HG02981 (cell line): ENCODE results near the gene GRM4.

Source experiments
- ATAC-seq: cut with Tn5 transposase; IDR thresholded peaks from one replicate; pipeline ENCODE4 v1.9.1; 2021; ENCODE audit warnings: mild to moderate bottlenecking, moderate library complexity; ENCODE audit not compliant: unreplicated experiment

Gene GRM4

DNA sequence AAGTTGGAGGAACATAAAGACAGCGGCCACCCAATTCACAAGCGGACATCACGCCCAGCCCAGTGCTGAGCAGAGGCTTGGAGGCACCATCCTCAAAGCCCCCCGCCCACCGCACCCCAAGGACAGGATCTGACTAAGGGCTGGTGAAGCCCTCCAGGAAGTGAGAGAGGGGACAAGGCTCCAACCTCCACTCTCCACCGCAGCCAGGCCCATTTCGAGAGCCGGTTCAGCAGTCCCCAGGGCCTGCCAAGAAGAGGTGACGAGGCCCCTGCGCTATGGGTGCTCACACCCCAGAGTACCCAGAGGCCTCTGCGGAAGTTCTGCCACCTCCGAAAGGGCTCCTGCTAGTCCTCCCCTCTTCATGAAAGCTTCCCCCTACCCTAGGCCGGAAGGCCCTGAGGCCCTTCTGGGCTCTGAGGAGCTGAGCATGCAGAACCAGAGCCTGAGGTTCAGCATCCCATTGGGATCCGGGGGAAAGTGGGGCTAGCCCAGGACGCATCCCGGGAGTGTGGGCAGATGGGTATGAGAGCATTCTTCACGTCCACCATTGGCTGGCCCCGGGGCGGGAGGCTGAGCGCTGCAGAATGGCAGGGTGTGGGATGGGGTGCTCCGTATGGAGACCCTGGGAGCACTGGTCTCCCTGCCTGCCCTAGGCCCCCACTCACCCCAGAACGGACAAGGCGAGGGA lies 2.5 kb downstream of the GRM4 start:
- no peak for ATAC-seq

DNA sequence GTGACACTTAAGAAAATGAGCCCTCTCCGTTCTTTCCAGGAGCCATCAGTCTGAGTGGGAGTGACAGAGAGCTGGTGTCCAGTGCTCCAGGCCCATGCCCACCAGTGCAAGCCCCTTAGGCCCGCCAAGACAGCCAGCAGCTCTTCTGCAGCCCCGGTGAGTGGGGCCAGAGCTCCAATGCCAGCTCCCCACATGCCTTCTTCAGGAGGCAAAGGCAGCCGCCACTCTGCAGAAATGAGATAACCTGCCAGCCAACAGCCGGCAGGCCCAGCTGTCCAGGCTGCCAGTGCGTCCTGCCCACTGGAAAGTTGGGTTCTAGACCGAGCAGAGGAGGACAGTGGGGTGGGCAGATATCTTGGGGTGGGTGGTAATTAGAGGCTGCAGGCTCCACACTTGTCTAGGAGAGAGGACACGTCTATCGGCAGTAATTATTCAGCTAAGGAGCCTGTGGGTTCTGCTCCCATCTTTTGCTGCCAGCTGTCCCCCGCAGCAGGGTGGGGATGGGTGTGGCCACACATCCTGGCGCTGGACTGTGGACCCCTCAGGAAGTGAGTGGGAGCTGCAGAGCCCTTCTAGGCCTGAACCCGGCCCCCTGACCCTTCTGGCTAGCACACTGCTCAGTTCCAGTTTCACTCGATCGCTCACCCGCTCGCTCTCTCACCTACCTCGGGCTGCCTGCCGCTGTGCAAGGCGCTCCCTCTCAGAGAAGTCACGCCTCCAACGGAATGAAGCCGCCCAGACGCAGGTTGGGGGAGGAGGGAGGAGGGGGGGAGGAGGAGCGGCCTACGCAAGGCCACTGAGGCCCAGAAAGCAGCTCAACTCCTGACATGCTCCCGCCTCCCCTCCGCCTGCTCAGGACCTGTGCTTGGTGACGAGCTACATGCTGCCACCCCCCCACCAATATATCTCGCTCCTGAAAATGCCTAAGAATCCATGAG lies 3.6 kb downstream of the GRM4 start:
- ATAC-seq = no peak

DNA sequence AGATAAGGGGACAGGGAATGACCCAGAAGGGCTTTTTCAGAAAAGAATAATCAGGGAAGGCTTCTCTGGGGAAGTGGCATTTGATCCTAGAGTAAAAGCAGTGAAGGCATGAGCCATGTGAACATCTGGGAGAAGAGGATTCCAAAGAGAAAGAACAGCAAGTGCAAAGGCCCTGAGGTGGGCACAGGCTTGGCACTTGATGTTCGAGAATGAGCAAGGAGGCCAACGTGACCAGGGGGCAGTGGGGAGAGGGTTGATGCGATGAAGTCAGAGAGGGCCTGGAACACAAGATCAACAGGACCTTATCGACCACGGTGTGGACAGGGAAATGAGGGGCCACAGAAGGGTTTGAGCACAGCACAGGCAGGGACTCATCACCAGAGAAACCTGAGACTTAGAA lies 5.8 kb downstream of the GRM4 start:
- no peak for ATAC-seq

DNA sequence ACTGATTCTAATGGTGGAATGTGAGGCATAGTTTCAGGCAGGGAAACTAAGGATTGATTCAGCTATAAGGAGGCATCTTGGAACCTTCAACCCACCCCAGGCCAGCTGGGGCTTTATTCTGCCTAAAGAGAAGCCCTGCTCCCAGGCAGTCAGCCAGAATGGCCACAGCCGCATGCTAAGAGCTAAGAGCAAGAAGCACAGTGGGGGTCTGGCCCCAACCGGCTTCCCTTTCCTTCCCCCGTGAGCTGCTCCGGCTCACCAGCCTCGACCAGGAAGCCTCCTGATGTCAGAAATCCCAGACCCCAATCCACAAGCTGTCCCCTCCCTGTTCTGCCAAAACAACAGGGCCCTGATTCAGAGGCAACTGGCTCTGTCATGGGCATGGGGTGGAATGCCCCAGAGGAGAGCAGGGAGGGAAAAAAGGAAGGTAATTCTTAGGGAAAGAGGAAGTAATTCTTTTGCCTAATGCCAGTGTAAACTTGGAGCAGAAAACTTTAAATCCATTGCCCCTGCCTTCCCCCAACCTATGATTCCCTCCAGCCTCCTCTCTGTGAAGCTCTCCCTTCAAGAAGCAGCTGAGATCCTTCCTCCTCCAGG lies 6.9 kb downstream of the GRM4 start:
- ATAC-seq = no peak

DNA sequence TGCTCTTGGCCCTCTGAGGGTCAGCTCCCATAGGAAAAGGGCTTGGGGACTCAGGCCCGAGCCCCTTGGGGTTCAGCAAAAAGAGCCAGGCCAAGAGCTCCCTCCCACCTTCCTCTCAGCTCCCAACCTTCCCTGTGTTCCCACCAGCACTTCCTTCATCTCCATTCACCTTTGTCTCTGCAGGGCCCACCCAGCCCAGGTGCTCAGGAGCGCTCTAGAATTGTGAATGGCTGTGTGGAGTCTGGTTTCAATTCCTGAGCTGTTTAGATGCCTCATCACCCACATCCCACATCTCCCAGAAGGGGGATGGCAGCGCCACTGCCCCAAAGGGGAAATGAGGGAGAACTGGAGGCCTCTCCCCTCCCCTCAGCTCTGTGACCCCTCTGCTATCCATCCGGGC lies 7.7 kb downstream of the GRM4 start:
- no peak for ATAC-seq

DNA sequence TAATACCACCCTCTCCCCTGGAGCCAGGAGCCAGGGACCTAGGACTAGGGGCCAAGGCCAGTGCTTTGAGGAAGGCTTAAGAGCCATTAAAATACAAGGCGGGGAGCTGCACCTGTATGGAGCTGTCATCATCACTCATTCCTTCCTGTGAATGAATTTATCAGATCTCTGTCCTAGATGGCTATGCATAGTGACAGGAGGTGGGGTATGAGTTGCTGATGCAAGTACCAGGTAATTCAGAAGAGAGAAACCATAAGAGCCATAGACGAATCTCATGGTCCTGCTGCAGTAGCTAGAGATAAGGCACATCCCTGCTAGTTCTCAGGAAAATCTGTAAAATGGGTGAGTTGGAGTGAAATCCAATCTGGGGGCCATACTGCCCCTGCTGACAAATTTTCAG lies 10.3 kb downstream of the GRM4 start:
- ATAC-seq = no peak

DNA sequence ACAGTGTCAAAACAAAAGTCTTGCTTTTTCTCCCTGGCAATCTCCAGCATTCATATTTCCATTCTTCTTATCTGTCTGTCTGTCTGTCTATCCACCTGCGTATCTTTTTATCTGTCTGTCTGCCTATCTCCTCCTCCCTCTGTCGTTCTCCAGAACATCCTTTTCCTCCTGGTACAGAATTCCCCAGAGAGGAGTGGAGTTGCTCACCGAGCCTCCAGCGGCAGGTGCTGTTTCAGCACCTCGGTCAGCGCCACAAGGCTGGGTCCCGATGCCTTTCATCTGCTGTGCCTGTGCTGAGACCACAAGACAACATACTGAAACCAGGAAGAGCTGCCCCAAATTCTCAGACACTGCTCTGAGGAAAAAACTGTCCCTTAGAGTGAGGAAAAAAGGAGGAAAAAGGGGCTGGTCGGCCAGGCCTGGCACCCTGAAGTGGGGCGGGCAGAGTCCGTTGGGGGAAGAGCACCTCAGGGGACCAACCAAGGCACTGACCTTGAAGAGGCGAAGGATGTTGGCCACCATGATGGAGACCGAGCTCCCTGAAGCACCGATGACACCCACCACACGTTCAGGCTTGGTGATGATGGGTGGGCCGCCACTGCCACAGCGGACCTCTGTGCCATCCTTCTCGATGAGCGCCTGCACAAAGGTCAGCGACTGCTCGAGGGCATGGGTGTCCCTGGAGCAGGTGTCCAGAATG lies 13.3 kb downstream of the GRM4 start:
- ATAC-seq = no peak

DNA sequence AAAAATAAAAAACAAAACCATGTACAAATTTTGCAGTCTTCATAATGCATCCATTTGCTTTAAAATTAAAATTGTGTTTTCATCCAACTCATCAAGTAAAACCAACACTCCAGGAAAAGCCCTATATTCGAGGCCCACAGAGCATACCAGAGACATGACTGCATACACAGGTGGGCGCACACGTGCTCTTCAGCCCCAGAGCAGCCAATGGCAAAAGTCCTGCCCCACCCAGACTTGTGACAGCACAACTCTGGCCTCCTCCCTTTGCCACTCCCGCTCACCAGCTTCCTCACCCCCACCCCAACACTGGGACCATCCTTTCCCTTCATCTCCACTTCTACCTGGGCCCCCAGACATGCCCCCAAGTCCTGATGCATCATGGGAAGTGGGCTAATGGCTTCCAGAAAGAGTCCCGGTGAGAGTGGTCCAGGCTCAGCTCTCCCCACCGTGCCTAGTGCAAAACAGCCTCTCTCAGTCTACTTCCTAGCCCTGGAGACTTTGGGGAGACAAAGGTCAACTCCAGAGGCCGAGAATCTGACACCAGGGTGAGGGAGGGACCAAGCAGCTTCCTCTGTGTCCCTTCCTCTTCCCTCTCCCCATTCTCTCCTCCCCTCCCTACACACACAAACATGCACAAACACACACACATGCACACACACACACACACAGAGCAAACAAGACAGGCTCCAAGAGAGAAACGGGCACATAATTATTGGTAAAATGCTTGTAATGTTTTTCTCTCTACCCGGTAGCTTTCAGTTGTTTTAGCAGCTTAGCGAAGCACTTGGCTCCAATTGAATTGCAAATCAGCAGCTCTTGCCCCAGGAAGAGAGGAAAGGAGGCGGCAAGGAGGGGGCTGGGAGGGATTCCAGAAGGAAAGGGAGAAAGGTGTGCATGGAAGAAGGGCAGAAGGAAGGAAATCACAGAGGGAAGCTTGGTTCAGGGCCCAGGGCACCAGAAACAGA lies 14.3 kb downstream of the GRM4 start:
- no peak for ATAC-seq

DNA sequence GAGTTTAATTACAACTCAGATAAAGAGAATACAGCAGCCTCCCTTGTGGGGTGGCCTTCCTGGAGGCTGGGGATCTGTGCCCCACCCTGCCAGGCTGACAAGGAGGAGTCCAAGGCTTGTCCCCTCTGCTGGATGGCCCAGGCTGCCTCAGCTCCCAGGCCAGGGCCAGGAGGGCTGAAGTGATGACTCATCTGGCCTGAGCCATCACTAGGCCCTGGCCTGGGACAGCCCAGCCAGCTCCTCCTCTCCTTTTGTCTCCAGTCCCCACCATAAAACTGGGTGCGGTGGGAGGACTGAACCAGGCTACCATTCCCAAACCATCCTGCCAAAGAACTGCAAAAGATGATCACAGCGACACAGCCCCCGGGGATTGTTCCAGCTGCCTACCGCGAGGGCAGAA lies 15.0 kb downstream of the GRM4 start:
- ATAC-seq = no peak

DNA sequence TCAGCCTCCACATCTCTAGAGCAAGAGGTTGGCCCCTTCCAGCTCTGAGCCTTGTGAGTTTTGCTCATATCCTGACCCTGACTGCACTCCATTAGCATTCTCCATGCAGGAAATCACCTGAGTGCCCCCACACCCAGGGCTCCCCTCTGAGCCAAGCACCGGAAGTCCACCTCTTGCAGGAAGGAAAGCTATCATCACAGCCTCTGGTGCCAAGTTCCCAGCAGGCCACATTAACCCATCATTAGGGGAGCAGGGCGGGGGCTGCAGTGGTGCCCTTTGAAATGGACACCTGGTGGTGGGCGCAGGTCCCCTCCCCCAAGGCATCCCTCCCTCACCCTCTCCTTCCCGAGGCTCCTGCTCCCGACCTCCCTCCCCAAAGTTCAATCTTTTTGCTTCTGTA lies 16.1 kb downstream of the GRM4 start:
- no peak for ATAC-seq

DNA sequence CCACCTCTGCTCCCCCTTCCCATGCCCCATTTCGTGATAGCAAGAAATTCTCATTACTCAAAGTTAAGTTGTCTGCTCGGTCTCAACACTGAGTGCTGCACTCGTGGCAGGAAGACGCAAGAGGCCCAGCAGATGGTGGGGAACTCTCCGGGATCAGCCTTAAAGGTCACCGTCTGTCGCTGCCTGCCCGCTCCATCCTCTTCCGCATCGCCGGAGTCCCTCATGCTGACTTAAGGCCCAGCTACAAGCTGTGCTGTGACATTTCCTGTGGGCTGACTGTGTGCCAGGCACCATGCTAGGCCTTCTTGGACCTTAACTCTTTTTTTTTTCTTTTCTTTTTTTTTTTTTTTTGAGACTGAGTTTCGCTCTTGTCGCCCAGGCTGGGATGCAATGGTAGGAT lies 17.8 kb downstream of the GRM4 start:
- no peak for ATAC-seq

DNA sequence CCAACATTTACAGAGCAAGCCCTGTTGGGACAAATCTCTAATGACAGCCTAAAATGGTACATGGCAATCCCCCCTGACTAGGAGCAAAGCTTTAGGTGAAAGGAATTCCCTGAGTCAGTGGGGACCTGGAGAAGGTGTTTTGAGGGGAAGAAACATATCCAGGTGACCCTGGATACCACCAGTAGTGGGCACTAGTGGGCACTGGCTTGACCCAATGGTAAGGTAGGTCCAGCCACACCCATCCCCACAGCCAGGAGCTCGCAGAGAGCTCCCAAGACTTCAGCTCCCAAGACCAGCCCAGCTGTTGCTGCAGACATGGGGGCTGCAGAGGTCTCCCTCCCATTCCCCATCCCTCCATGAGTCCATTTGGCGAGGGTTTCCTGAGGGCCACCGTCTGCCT lies 19.5 kb downstream of the GRM4 start:
- ATAC-seq = no peak

DNA sequence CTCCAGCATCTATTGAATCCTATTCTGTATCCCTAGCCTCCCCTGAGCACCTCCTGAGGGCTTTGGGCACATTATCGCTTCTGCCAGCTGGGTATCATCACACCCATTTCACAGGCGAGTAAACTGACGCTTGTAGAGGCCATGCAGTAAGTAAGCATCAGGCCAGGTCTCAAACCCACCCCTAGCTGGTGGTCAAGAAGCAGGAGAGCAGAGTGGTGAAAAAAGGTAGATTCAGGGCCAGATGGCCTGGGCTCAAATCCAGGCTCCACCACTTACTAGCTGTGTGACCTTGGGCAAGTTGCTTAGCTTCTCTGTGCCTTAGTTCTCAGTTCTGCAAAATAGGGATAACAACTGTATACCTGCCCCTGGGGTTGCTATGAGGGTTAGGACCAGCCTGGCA lies 19.9 kb downstream of the GRM4 start:
- no peak for ATAC-seq

DNA sequence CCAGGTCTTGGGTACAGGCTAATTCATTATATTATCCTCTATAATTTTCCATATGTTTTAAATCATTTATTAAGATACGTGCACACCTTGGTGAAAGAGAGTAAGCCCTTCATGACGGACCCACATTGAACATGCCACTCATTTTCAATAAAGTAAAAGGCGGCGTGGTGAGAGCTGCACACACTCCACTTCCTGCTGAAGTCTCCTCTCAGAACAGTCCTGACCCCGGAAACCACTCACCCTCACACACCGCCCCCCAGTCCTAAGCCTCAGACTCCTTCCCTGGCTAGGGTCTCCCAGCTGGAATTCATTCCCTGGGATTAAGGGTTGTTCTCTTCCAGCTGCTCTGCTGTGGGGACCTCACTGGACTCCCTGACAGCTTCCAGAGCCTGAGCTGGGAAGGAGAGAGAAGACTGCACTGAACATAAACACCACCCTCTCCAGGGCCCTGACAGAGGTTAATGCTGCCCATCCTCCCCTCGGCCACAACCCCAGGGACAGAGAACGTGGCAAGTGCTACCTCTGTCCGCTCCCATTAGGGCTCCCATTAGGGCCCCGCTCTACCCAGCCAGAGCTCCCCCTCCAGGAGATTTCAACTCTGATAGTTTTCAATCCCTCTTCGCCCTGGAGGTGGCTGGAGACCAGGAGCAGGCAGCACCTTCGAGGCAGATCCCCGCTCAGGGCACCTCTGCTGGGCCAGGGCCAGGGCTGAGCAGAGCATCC lies 24.8 kb downstream of the GRM4 start:
- ATAC-seq = no peak

DNA sequence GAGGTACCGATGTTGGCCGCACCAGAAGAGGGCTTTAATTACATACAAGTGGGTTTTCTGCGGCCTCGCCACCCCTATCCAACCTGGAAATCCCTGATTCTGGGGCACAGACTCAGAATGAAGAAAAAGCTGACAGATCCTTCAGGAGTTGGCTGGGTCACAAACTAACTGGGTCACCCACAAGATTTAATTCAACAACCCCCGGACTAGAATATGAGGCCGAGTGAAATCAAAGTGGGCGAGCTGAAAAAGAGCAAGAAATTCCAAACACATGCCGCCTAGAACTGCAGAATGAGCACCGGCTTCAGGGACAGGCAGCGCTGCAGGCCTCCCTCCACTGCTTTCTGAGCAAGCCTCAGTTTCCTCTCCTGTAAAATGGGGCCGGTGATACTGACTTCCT lies 30.0 kb downstream of the GRM4 start:
- ATAC-seq = no peak

DNA sequence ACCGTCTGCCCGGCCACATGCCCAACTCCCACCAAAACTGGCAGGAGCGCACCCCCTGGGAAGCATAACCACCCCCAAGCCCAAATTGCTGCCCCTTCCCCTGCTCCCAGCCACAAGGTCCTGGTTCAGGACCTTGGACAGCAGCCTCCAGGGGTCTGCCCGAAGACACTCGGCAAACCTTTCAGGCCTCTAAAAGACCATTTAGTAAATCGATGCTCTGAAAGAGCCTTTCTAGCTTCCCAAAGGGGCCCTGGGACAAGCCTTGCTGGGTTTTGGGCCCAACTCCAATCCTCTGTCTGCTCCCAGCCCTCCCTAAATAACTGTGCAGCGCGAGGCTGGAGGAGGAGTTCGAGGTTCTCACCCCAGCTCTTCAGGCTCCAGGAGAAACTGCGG lies 30.5 kb downstream of the GRM4 start:
- ATAC-seq = no peak

DNA sequence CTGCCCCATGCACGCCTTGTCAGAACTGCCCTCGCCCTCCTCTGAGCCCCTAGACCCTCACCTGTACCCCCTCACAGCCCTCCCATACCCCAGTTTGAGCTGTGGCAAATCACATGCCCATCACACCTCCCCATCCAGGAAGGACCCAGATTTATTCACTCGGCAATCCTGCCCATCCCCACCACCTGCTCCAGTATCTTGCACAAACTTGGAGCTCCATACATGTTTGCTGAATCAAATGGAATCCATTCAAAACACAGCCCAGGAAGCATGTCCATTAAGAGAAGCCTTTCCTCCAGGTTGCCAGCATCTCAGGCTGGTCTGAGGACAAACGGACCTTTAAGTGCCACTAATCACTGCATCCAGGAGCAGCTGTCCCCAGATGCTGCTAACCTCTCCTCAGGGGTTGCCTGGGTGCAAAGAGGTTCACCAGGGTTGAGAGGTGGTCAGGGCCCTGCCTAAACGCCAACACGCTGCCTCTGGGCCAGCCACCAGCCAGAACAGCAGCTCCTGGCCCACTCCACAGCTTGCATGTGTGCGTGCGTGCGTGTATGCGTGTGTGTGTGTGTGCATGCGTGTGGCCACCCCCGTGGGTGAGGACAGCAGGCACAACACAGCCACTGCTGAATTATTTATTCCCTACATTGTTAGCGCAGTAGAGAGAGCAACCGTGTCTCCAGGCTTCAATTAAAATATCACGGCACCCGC lies 31.0 kb downstream of the GRM4 start:
- no peak for ATAC-seq

DNA sequence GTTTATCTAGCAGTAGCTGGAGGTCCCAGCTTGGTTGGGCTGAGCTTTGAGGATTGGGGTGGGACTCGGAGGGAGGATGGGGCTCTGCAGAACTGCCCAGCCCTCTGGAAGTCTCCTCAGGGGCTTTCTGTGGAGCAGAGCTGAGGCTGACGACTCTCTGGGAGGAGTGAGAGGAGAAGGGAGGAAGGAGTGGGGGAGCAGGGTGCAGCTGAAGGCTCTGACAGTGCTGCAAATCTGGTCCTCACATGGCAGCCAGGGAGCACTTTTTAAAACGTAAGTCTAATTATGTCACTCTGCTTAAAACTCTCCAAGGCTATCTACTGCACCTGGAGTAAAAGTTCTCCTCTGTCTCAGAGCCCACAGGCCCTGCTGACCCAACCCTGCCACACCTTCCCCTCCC lies 32.4 kb downstream of the GRM4 start:
- no peak for ATAC-seq

DNA sequence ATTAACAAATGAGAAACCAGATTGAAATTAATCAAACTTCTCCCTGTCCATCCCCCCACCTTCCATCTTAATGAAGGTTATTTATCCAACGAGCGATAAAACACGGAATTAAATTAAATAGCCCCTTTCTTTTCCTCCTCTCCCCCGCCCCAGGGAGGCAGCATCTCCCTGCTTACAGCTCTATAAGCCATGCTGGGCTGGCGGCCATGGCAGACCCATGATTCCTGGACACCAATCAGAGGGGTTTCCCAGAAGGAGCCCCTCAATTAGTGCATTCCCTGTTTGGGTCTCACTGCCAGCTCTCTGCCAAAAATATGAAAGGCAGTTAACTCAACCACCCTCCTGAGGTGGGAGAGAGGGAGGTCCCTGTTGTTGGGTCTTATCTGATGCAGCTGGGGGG lies 33.8 kb downstream of the GRM4 start:
- no peak for ATAC-seq
